Keratinocyte (primary cell): ENCODE results near the gene KMT2C. TPM values are rescaled to one million over a fixed set of nuclear protein-coding genes. Genes with fewer than 3 reads are reported as not detected.
A peak's percentile ranks its signal among the peaks of the same experiment; 100 is the strongest.
"Not testable (repeated sequence)": the region's sequence is repeated elsewhere in the genome, so short reads cannot be mapped to it uniquely, and the experiment has no call there.

Source experiments
- DNase-seq: peaks from one replicate; pipeline ENCODE4 v3.0.0-alpha.2; 2011; ENCODE audit warnings: low read depth, missing footprints, low spot score
- FAIRE-seq: peaks from 2 replicates; lab custom pipeline; 2011; peaks lifted over from hg19 to GRCh38; lab: Jason Lieb, UNC
- H2AFZ ChIP-seq: 2 replicates; pipeline ENCODE4 v1.6.0; 2012; ENCODE audit warnings: low read length, control low read depth, inconsistent platforms; ENCODE audit not compliant: control insufficient read depth
- H3K27ac ChIP-seq: 2 replicates; pipeline ENCODE4 v1.5.1; 2011; ENCODE audit warnings: low read length; ENCODE audit not compliant: control insufficient read depth, insufficient read depth
- H3K27me3 ChIP-seq: 3 replicates; pipeline ENCODE4 v1.6.0; 2011; ENCODE audit warnings: low read length; ENCODE audit not compliant: control insufficient read depth, insufficient read depth; ENCODE audit errors: extremely low read depth
- H3K36me3 ChIP-seq, 2 experiments: 2 replicates in 1 of 2; 3 replicates in 1 of 2; pipeline ENCODE4 v1.5.1; 2011; ENCODE audit warnings: low read length in 2 of 2, mild to moderate bottlenecking in 1 of 2; ENCODE audit not compliant: control insufficient read depth in 2 of 2, insufficient read depth in 2 of 2; ENCODE audit errors: extremely low read depth in 1 of 2
- H3K4me1 ChIP-seq: 3 replicates; pipeline ENCODE4 v1.5.1; 2011; ENCODE audit warnings: low read length; ENCODE audit not compliant: control insufficient read depth, insufficient read depth; ENCODE audit errors: extremely low read depth
- H3K4me2 ChIP-seq: 3 replicates; pipeline ENCODE4 v1.6.0; 2011; ENCODE audit warnings: low read depth, low read length; ENCODE audit not compliant: control insufficient read depth, insufficient read depth; ENCODE audit errors: extremely low read depth
- H3K4me3 ChIP-seq, 3 experiments: fragments of 200-600 bp in 1 of 3; sonication (generic) in 1 of 3; 2 replicates in 2 of 3; 3 replicates in 1 of 3; pipeline ENCODE4 v1.5.1; 2011 to 2016; ENCODE audit warnings: low read length in 3 of 3, mild to moderate bottlenecking in 3 of 3, control low read depth in 2 of 3, inconsistent platforms in 1 of 3, low read depth in 1 of 3, mixed read lengths in 1 of 3, mixed run types in 1 of 3, moderate library complexity in 1 of 3; ENCODE audit not compliant: control insufficient read depth in 2 of 3, insufficient read depth in 2 of 3; ENCODE audit errors: extremely low read depth in 1 of 3
- H3K79me2 ChIP-seq: 2 replicates; pipeline ENCODE4 v1.6.0; 2012; ENCODE audit warnings: low read length; ENCODE audit not compliant: control insufficient read depth, insufficient read depth
- H3K9ac ChIP-seq: 3 replicates; pipeline ENCODE4 v1.6.0; 2011; ENCODE audit warnings: low read length; ENCODE audit not compliant: control insufficient read depth, insufficient read depth; ENCODE audit errors: extremely low read depth
- H3K9me1 ChIP-seq: 3 replicates; pipeline ENCODE4 v1.6.0; 2011; ENCODE audit warnings: low read length; ENCODE audit not compliant: control insufficient read depth, insufficient read depth; ENCODE audit errors: extremely low read depth
- H3K9me3 ChIP-seq: 2 replicates; pipeline ENCODE4 v1.5.1; 2012; ENCODE audit warnings: low read depth, low read length; ENCODE audit not compliant: control insufficient read depth
- H4K20me1 ChIP-seq: 3 replicates; pipeline ENCODE4 v1.6.0; 2011; ENCODE audit warnings: low read length; ENCODE audit not compliant: control insufficient read depth, insufficient read depth; ENCODE audit errors: extremely low read depth
- CTCF ChIP-seq, 3 experiments: IDR thresholded peaks in 1 of 3; conservative IDR thresholded peaks in 1 of 3; optimal IDR thresholded peaks in 1 of 3; 2 replicates in 2 of 3; 3 replicates in 1 of 3; pipeline versions ENCODE3 to v1.5.1; 2011; ENCODE audit warnings: low read length in 3 of 3, mild to moderate bottlenecking in 3 of 3, moderate library complexity in 2 of 3, control low read depth in 1 of 3, inconsistent platforms in 1 of 3; ENCODE audit not compliant: insufficient read depth in 2 of 3; ENCODE audit errors: extremely low read depth in 1 of 3
- EZH2 ChIP-seq: IDR thresholded peaks from one replicate; pipeline ENCODE4 v1.6.1; 2012; ENCODE audit warnings: inconsistent platforms, mild to moderate bottlenecking, low read length, moderate library complexity
- dilution Hi-C: fragments of 300-500 bp; cut with MboI; formaldehyde crosslinking; loops from one replicate; pipeline ENCODE4 v1.7.0; 2020; ENCODE audit warnings: low sequenced_read_pairs; ENCODE audit not compliant: extremely low pct_ligation_motif_present
- polyA plus RNA-seq, 5 experiments: library from polyadenylated mRNA; depleted of rRNA in 3 of 5; stranded (reverse) in 3 of 5; stranded (forward) in 1 of 5; unstranded in 1 of 5; fragments of >200 nt; gene quantifications; 1 replicate in 1 of 5; 2 replicates in 3 of 5; 3 replicates in 1 of 5; pipeline versions ENCODE4 v1.2.1 to v1.2.3, GENCODE V29; 2011 to 2012; ENCODE audit warnings: missing spikeins in 2 of 5, low read depth in 1 of 5, low replicate concordance in 1 of 5

Gene KMT2C
- polyA plus RNA-seq, 1 donor (not counting 4 experiments of a cell fraction or from before 2014, with no cell fraction given) = 8.5 TPM

GRCh38 chr7:152442330-152442835, 6.6 kb upstream of the KMT2C start:
- Histone ChIP-seq H2AFZ (no peak overlapping the region), H3K79me2 (no peaks in the 10 kb centered on the region), H3K27ac (no peak overlapping the region), H3K9me1 (no peaks in the 10 kb centered on the region), H3K9me3 (no peaks in the 10 kb centered on the region), H3K4me2 (no peak overlapping the region), H3K36me3 (no peaks in the 10 kb centered on the region), H3K9ac (no peak overlapping the region), H3K27me3 (no peaks in the 10 kb centered on the region), H3K4me3 (no peak overlapping the region), H3K4me1 (no peaks in the 10 kb centered on the region), H4K20me1 (no peaks in the 10 kb centered on the region)
- TF ChIP-seq EZH2 (no peak), CTCF (optimal IDR thresholded peaks at IDR 0.05 in 1 of 3, IDR thresholded peaks at IDR 0.05 in 1 of 3, conservative IDR thresholded peaks at IDR 0.05 in 1 of 3; ENCODE audit: extremely low read depth in 1 of 3, insufficient read depth in 2 of 3, low read length in 3 of 3) (no peak)
- FAIRE-seq = no peak
- DNase-seq = no peak
- dilution Hi-C loops = no loop called here

- H3K27me3 ChIP-seq, FAIRE-seq, H3K9me1 ChIP-seq, H3K36me3 ChIP-seq, H3K9me3 ChIP-seq, H3K79me2 ChIP-seq, H3K4me2 ChIP-seq, H3K4me3 ChIP-seq, H3K27ac ChIP-seq, dilution Hi-C loops, DNase-seq, H3K9ac ChIP-seq, H4K20me1 ChIP-seq, H3K4me1 ChIP-seq, H2AFZ ChIP-seq: not testable (repeated sequence)
These were observed 6.0 kb upstream of the KMT2C start for GRCh38 chr7:152441810-152442209.

- H3K36me3 ChIP-seq, H4K20me1 ChIP-seq, H3K9ac ChIP-seq, FAIRE-seq, dilution Hi-C loops, H3K4me3 ChIP-seq, DNase-seq, H2AFZ ChIP-seq, H3K79me2 ChIP-seq, H3K27me3 ChIP-seq, H3K9me1 ChIP-seq, H3K27ac ChIP-seq, H3K9me3 ChIP-seq, H3K4me2 ChIP-seq, H3K4me1 ChIP-seq: not testable (repeated sequence)
These were observed 5.4 kb upstream of the KMT2C start for GRCh38 chr7:152441168-152441567.

GRCh38 chr7:152438017-152438416, 2.2 kb upstream of the KMT2C start:
- H4K20me1 ChIP-seq, H3K27ac ChIP-seq, H3K4me1 ChIP-seq, H3K4me3 ChIP-seq, H3K27me3 ChIP-seq, dilution Hi-C loops, DNase-seq, H3K9me1 ChIP-seq, H3K9me3 ChIP-seq, H3K36me3 ChIP-seq, H3K9ac ChIP-seq: not testable (repeated sequence)
- H3K79me2 ChIP-seq = peaks cover 16% of the 10 kb centered on the region
- H3K4me2 ChIP-seq = peak overlapping the region; percentile 16
- FAIRE-seq = peak; percentile 41
- peak overlapping the region; percentile 61 for H2AFZ ChIP-seq
